SK-MEL-5 (cell line): Measurements from ENCODE around the gene RBCK1. TPM values are rescaled to one million over a fixed set of nuclear protein-coding genes. Genes with fewer than 3 reads are reported as not detected.

Experiments used
- DNase-seq: peaks from one replicate; pipeline ENCODE4 v3.0.0-alpha.2; 2016; ENCODE audit warnings: low read depth, low spot score
- in situ Hi-C: cut with HindIII; loops from 2 replicates; pipeline ENCODE4 v1.10.0; 2016; ENCODE audit warnings: low sequenced_read_pairs, high pct_unique_total_duplicates, low pct_unique_long_range_greater_than_20kb
- polyA plus RNA-seq, 2 experiments: library from polyadenylated mRNA; depleted of rRNA; stranded (reverse); fragments of >200 nt; gene quantifications; 2 replicates each; pipeline ENCODE4 v1.2.3, GENCODE V29; 2015
- total RNA-seq: library from RNA; depleted of rRNA; stranded (reverse); fragments of >200 nt; shearing (Covaris generic); gene quantifications from 2 replicates; pipeline ENCODE4 v1.2.3, GENCODE V29; 2014; rRNA removed

The RBCK1 gene
- total RNA-seq: 51.1 and 58.0 TPM in 2 replicates
- 119 and 134 TPM in 2 replicates for polyA plus RNA-seq (2015; cell fraction: cytosol; rRNA removed)
- 131 and 134 TPM in 2 replicates for polyA plus RNA-seq (2015; cell fraction: nucleus; rRNA removed)

GRCh38 chr20:407953-408842 is at the start of gene RBCK1:
TSS of gene RBCK1 (plus strand) at chr20:408299. CDS start at chr20:408758, 459 bp downstream.
- DNase-seq: peak; percentile 84
- in situ Hi-C loops: no loop called here

- no peak for DNase-seq
- in situ Hi-C loops: no loop called here
Measured at GRCh38 chr20:358891-359555, 49.1 kb upstream of the RBCK1 start.

- no peak for DNase-seq
- in situ Hi-C loops: no loop called here
Measured at GRCh38 chr20:361561-361960, 46.5 kb upstream of the RBCK1 start.

DNA sequence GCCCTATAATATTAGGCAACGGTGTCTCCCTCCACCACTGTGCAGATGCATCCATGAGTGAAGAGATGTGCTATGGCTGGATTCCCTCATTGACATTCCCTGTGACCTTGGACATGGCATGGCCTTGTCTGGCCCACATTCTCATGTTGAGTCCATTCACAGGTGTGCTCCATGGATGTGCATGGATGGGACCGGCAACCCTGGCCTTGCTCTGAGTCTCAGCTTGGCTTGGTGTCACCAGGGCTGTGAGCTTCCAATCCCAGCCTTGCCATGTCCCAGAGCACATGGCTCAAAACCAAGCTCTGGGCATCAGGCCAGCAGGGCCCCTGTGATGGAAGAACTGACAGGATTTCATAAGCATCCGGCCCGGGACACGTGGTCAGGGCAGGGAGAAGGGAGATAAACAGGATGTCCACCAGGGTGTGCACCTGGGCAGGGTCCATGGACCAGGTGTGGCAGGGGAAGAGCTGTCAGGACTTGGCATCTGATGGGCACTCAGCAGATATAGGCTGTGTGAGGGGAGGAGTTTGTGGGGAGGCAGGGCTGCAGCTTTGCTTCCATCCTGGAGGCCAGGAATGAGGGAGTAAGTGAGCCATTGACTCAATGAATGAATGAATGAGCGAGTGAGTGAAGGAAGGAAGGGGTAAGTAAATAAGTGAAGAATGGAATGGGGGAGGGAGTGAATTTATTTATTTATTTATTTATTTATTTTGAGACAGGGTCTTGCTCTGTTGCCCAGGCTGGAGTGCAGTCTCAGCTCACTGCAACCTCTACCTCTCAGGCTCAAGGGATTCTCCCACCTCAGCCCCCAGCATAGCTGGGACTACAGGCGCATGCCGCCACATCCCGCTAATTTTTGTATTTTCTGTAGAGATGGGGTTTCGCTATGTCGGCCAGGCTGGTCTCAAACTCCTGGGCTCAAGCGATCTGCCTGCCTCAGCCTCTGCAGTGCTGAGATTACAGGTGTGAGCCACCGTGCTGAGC is 45.5 kb upstream of the RBCK1 start:
- in situ Hi-C loops: no loop called here
- peak; percentile 94 for DNase-seq

GRCh38 chr20:363319-364078 is 44.6 kb upstream of the RBCK1 start:
- DNase-seq: no peak
- in situ Hi-C loops: no loop called here

GRCh38 chr20:364905-365794 is 42.9 kb upstream of the RBCK1 start:
- in situ Hi-C loops: no loop called here
- DNase-seq: no peak

- in situ Hi-C loops: no loop called here
- no peak for DNase-seq
Measured at GRCh38 chr20:366041-366718, 41.9 kb upstream of the RBCK1 start.

GRCh38 chr20:366719-367485 is 41.2 kb upstream of the RBCK1 start:
- DNase-seq: no peak
- in situ Hi-C loops: no loop called here

GRCh38 chr20:367486-367887 is 40.6 kb upstream of the RBCK1 start:
- in situ Hi-C loops: no loop called here
- DNase-seq: no peak

DNA sequence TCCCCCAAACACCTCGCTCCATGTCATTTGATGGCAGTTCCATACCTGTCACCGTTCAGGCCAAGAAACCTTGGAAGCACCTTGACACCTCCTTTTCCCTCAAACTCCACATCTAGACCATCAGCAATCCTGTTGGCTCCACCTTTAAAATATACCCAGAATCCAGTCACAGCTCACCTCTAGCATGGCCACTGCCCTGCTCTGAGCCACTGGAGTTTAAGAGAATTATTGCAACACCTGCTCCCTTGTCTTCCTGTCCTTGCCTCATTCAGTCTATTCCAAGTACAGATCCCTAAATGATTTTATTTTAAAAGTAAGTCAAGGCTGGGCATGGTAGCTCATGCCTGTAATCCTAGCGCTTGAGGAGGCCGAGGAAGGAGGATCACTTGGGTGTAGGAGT is 39.2 kb upstream of the RBCK1 start:
- in situ Hi-C loops: no loop called here
- DNase-seq: no peak

DNA sequence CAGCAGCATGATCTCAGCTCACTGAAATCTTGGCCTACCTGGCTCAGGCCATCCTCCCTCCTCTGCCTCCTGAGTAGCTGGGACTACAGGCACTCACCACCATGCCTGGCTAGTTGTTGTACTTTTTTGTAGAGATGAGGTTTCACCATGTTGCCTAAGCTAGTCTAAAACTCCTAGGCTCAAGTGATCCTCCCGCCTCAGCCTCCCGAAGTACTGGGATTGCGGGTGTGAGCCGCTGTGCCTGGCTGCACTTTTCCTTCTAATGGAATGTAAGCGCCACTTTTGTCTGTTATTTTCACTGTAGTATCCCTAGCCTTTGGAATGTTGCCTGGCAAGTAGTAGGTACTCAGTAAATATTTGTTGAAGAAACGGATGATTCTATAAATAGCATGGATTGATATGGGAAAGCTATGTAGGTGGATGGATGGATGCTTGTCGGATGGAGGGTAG is 37.9 kb upstream of the RBCK1 start:
- no peak for DNase-seq
- in situ Hi-C loops: no loop called here

DNA sequence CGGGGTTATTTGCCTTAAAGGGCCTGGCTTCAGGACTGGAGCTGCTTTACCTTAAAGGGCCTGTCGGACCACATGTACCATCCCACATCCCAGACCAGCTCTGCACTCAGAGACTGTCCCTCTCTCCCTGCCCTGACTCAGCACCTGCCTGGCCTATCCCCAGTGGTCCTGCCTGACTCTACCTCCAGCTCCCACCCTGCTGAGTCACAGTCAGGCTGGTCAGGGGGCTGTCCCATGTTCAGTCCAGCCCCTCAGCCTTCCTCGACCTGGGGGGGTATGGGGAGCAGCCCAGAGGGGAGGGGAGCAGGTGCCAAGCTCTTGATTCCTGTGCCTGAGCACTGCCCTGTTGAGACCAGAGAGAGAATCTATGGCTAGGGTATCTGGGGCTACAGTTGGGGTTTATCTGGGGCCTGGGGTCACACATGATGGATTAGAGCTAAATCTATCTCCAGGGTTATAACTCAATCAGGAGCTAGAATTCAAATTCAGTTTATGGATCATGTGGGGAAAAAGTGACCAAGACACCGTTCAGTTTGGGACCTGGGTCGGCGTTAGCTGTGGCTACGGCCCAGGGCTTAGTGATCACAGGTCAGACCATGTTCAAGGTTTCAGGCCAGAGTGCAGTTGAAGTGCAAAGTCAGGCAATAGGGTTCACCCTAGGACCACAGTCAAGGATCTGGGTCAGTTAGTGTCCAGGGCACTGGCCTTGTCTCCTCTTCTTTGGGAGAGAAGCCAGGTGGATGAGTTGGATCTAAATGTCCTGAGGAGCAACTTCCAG is 36.9 kb upstream of the RBCK1 start:
- in situ Hi-C loops: no loop called here
- no peak for DNase-seq

DNA sequence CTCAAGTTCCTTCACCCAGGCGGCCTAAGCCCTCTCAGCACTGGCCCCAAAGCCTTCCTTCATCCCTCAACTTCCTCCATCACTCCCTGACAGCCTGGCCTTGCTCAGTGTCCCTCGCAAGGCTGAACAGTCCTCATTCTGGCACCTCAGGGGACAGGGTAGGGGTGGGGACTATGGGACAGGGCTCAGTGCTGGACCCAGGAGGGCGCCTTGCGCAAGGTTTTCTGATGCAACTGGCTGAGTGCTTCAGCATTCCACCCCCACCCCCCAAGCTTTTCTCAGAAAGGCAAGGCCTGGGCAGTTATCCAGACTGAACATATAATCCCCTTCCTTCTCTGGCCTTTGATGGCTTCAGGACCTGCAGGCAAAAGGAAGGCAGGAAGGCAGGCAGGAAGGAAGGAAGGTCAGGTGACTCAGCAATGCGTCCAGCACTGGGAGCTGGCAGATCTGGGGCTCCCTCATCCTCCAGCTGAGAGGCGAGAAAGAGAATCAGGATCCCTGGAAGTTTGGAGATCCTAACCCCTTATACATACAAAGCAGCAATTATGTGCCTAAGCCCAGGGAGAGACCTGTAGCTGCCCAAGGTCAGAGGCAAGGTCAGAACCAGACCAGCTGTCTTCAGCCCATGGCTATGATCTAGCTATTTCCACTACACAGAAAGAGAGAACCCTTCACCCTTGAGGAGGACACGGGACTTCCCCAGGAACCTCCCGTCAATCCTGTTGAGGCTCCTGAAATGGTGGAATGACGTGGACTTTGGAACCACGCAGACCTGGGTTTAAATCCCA is 36.1 kb upstream of the RBCK1 start:
- DNase-seq: peak; percentile 83
- in situ Hi-C loops: no loop called here
